HG02623 (cell line): ENCODE measurements around the gene PHACTR2.

Experiments
- ATAC-seq: cut with Tn5 transposase; IDR thresholded peaks from one replicate; pipeline ENCODE4 v1.9.1; 2021; ENCODE audit warnings: moderate library complexity; ENCODE audit not compliant: unreplicated experiment

Gene PHACTR2

GRCh38 chr6:143674483-143675381 lies 3.0 kb upstream of the PHACTR2 start:
- ATAC-seq = no peak

- ATAC-seq = no peak
Measured at GRCh38 chr6:143675382-143675900, 2.3 kb upstream of the PHACTR2 start.

GRCh38 chr6:143675946-143676345 lies 1.8 kb upstream of the PHACTR2 start:
- ATAC-seq = no peak

- ATAC-seq = no peak
Measured at GRCh38 chr6:143676437-143677045, 1.2 kb upstream of the PHACTR2 start.

GRCh38 chr6:143677577-143677890 lies 231 bp upstream of the PHACTR2 start:
- ATAC-seq = no peak

- ATAC-seq = no peak
Measured at GRCh38 chr6:143679041-143679440, 1.3 kb downstream of the PHACTR2 start.

- no peak for ATAC-seq
Measured at GRCh38 chr6:143680141-143680540, 2.4 kb downstream of the PHACTR2 start.

GRCh38 chr6:143682805-143683204 lies 5.0 kb downstream of the PHACTR2 start:
- ATAC-seq = no peak

GRCh38 chr6:143684486-143684885 lies 6.7 kb downstream of the PHACTR2 start:
- no peak for ATAC-seq

GRCh38 chr6:143685653-143686052 lies 7.9 kb downstream of the PHACTR2 start:
- no peak for ATAC-seq

GRCh38 chr6:143687591-143687990 lies 9.8 kb downstream of the PHACTR2 start:
- ATAC-seq = no peak

- no peak for ATAC-seq
Measured at GRCh38 chr6:143688681-143689080, 10.9 kb downstream of the PHACTR2 start.

- no peak for ATAC-seq
Measured at GRCh38 chr6:143689852-143690251, 12.1 kb downstream of the PHACTR2 start.

GRCh38 chr6:143691155-143691554 lies 13.4 kb downstream of the PHACTR2 start:
- no peak for ATAC-seq

GRCh38 chr6:143691900-143692636 lies 14.3 kb downstream of the PHACTR2 start:
- no peak for ATAC-seq

GRCh38 chr6:143692696-143693095 lies 14.9 kb downstream of the PHACTR2 start:
- no peak for ATAC-seq

GRCh38 chr6:143694013-143694412 lies 16.2 kb downstream of the PHACTR2 start:
- no peak for ATAC-seq

GRCh38 chr6:143694560-143694959 lies 16.8 kb downstream of the PHACTR2 start:
- ATAC-seq = no peak

GRCh38 chr6:143695130-143695968 lies 17.6 kb downstream of the PHACTR2 start:
- no peak for ATAC-seq

- ATAC-seq = no peak
Measured at GRCh38 chr6:143695969-143696663, 18.4 kb downstream of the PHACTR2 start.
